Neural progenitor cell (in vitro differentiated cells): Measurements from ENCODE around the gene B9D1. TPM values are rescaled to one million over a fixed set of nuclear protein-coding genes. Genes with fewer than 3 reads are reported as not detected.

Experiments used
- DNase-seq: peaks from one replicate; pipeline ENCODE4 v3.0.0-alpha.2; 2016; ENCODE audit warnings: low spot score
- H2AFZ ChIP-seq: fragments of 200-600 bp; sonication (generic); replicated peaks from 2 replicates; pipeline ENCODE4 v1.6.1; 2016; ENCODE audit warnings: antibody characterized with exemption
- H3F3A ChIP-seq: fragments of 200-600 bp; sonication (generic); 2 replicates; pipeline ENCODE4 v1.6.1; 2016; ENCODE audit warnings: antibody characterized with exemption, low read depth
- H3K27ac ChIP-seq: fragments of 200-600 bp; sonication (generic); 2 replicates; pipeline ENCODE4 v1.5.1; 2016; ENCODE audit warnings: mild to moderate bottlenecking
- H3K27me3 ChIP-seq: fragments of 200-600 bp; sonication (generic); 2 replicates; pipeline ENCODE4 v1.6.1; 2016; ENCODE audit warnings: mild to moderate bottlenecking, moderate library complexity
- H3K36me3 ChIP-seq: fragments of 200-600 bp; sonication (generic); 2 replicates; pipeline ENCODE4 v1.5.1; 2016
- H3K4me1 ChIP-seq: fragments of 200-600 bp; sonication (generic); 2 replicates; pipeline ENCODE4 v1.6.1; 2016; ENCODE audit warnings: mixed run types
- H3K4me2 ChIP-seq: fragments of 200-600 bp; sonication (generic); 2 replicates; pipeline ENCODE4 v1.6.1; 2016
- H3K4me3 ChIP-seq: fragments of 200-600 bp; sonication (generic); 2 replicates; pipeline ENCODE4 v1.5.1; 2016
- H3K79me2 ChIP-seq: fragments of 200-600 bp; sonication (generic); 2 replicates; pipeline ENCODE4 v1.6.1; 2016; ENCODE audit warnings: low read depth
- H3K9ac ChIP-seq: fragments of 200-600 bp; sonication (generic); 2 replicates; pipeline ENCODE4 v1.6.1; 2016
- H3K9me3 ChIP-seq: fragments of 200-600 bp; sonication (generic); 2 replicates; pipeline ENCODE4 v1.5.1; 2016; ENCODE audit warnings: low read depth
- H4K20me1 ChIP-seq: fragments of 200-600 bp; sonication (generic); 2 replicates; pipeline ENCODE4 v1.6.1; 2016; ENCODE audit warnings: low read depth
- H3K27ac Mint-ChIP-seq: 3 replicates; pipeline ENCODE4 v1.8.0; 2021; ENCODE audit warnings: mixed read lengths
- H3K27me3 Mint-ChIP-seq: 2 replicates; pipeline ENCODE4 v1.8.0; 2022; ENCODE audit warnings: low read depth, mild to moderate bottlenecking, inconsistent platforms, moderate library complexity, mixed read lengths; ENCODE audit not compliant: insufficient read depth
- H3K36me3 Mint-ChIP-seq: 3 replicates; pipeline ENCODE4 v1.8.0; 2021; ENCODE audit warnings: mixed read lengths
- H3K4me1 Mint-ChIP-seq: 3 replicates; pipeline ENCODE4 v1.8.0; 2021; ENCODE audit warnings: mixed read lengths
- H3K4me3 Mint-ChIP-seq: 3 replicates; pipeline ENCODE4 v1.8.0; 2021; ENCODE audit warnings: mild to moderate bottlenecking, moderate library complexity, mixed read lengths
- H3K9me3 Mint-ChIP-seq: 3 replicates; pipeline ENCODE4 v1.8.0; 2020; ENCODE audit warnings: mixed read lengths
- CTCF ChIP-seq: fragments of 200-600 bp; sonication (generic); IDR thresholded peaks from 2 replicates; pipeline ENCODE4 v1.5.1; 2017; ENCODE audit warnings: antibody characterized with exemption, mild to moderate bottlenecking
- EZH2 ChIP-seq: fragments of 200-600 bp; sonication (generic); IDR thresholded peaks from 2 replicates; pipeline ENCODE4 v1.6.1; 2017; ENCODE audit warnings: antibody characterized with exemption, mild to moderate bottlenecking, moderate library complexity
- EZH2phosphoT487 ChIP-seq: fragments of 200-600 bp; sonication (generic); IDR thresholded peaks from 2 replicates; pipeline ENCODE4 v1.6.1; 2017; ENCODE audit warnings: antibody characterized with exemption
- total RNA-seq: library from RNA; depleted of rRNA; stranded (reverse); fragments of >200 nt; gene quantifications from 2 replicates; pipeline ENCODE4 v1.2.3, GENCODE V29; 2015; ENCODE audit warnings: low replicate concordance

Gene B9D1
- total RNA-seq, 1 donor from 2014 or later: 15.1 TPM

- H3K36me3 ChIP-seq: no peaks in the 10 kb centered on the region
- H4K20me1 ChIP-seq: peaks cover 2% of the 10 kb centered on the region
- no peaks in the 10 kb centered on the region for H3K27me3 ChIP-seq
- DNase-seq: no peak
- H3K4me1 ChIP-seq: no peaks in the 10 kb centered on the region
- no peaks in the 10 kb centered on the region for H3K79me2 ChIP-seq
- H3K27ac Mint-ChIP-seq: no peak overlapping the region
- no peak overlapping the region for H2AFZ ChIP-seq
- H3K36me3 Mint-ChIP-seq: peaks cover 7% of the 10 kb centered on the region
- H3K4me2 ChIP-seq: no peak overlapping the region
- H3F3A ChIP-seq: peaks cover 3% of the 10 kb centered on the region
- peaks cover 8% of the 10 kb centered on the region for H3K27me3 Mint-ChIP-seq
- H3K4me1 Mint-ChIP-seq: peaks cover 48% of the 10 kb centered on the region
- no peak overlapping the region for H3K27ac ChIP-seq
- H3K9me3 ChIP-seq: no peaks in the 10 kb centered on the region
- H3K9me3 Mint-ChIP-seq: peaks cover 2% of the 10 kb centered on the region
- H3K4me3 ChIP-seq: no peak overlapping the region
- TF ChIP-seq EZH2 (no peak), EZH2phosphoT487 (no peak), CTCF (no peak)
- no peak overlapping the region for H3K9ac ChIP-seq
- H3K4me3 Mint-ChIP-seq: no peak overlapping the region
Measured at GRCh38 chr17:19334331-19334730, 28.2 kb downstream of the B9D1 start.

DNA sequence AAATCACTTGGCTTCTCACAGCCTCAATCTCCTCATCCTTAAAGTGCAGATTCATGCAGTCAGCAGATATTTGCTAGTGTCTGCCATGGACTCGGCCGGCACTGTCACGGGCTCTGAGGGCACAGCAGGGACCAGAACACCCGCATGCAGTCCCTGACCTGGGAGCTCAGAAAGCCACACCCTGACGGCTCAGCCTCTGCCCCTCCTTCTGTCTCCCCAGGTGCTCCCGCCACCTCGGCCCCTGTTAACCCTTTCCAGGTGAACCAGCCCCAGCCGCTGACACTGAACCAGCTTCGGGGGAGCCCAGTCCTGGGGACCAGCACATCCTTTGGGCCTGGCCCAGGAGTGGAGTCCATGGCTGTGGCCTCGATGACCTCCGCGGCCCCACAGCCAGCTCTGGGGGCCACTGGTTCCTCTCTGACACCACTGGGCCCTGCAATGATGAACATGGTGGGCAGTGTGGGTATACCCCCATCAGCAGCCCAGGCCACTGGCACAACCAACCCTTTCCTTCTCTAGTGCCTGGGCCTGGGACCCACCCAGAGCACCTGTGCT, 28.7 kb downstream of the B9D1 start:
- Histone ChIP-seq H3K36me3 (no peaks in the 10 kb centered on the region), H3K9me3 (no peaks in the 10 kb centered on the region), H3K4me3 (no peak overlapping the region), H3K9ac (no peak overlapping the region), H2AFZ (no peak overlapping the region), H3K4me2 (no peak overlapping the region), H3K27me3 (no peaks in the 10 kb centered on the region), H3K27ac (no peak overlapping the region), H3F3A (peaks cover 3% of the 10 kb centered on the region), H4K20me1 (peaks cover 2% of the 10 kb centered on the region), H3K4me1 (no peaks in the 10 kb centered on the region), H3K79me2 (no peaks in the 10 kb centered on the region)
- Mint-ChIP-seq H3K9me3 (peaks cover 2% of the 10 kb centered on the region), H3K36me3 (peaks cover 7% of the 10 kb centered on the region), H3K4me3 (no peak overlapping the region), H3K27ac (no peak overlapping the region), H3K4me1 (peaks cover 44% of the 10 kb centered on the region), H3K27me3 (peaks cover 8% of the 10 kb centered on the region)
- DNase-seq: no peak
- TF ChIP-seq EZH2 (no peak), CTCF (no peak), EZH2phosphoT487 (no peak)

DNA sequence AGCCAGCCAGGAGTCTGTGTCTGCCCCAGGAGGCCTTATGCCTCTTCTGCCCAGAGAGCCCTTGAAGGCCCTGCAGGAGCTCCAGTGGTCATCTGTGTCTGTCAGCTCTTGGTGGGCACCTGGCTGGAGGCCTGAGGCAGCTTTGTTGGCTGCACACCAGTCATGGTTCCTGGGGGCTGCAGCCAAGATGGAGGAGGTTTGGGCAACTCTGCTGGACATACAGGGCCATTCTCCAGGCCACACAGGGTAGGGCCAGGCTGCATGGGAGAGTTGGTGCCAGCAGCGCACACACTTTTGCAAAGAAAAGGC, 29.4 kb downstream of the B9D1 start:
- H3K4me1 Mint-ChIP-seq: peaks cover 44% of the 10 kb centered on the region
- no peak overlapping the region for H3K4me3 Mint-ChIP-seq
- Histone ChIP-seq H3K9me3 (no peaks in the 10 kb centered on the region), H3K9ac (no peak overlapping the region), H3K4me1 (no peaks in the 10 kb centered on the region), H3K4me3 (no peak overlapping the region), H3K36me3 (no peaks in the 10 kb centered on the region), H3K27ac (no peak overlapping the region), H3F3A (peaks cover 3% of the 10 kb centered on the region), H2AFZ (no peak overlapping the region), H3K79me2 (no peaks in the 10 kb centered on the region), H3K4me2 (no peak overlapping the region), H4K20me1 (peaks cover 2% of the 10 kb centered on the region), H3K27me3 (no peaks in the 10 kb centered on the region)
- peaks cover 8% of the 10 kb centered on the region for H3K27me3 Mint-ChIP-seq
- H3K9me3 Mint-ChIP-seq: peaks cover 2% of the 10 kb centered on the region
- no peak for TF ChIP-seq EZH2phosphoT487
- no peak for TF ChIP-seq CTCF
- TF ChIP-seq EZH2: no peak
- no peak overlapping the region for H3K27ac Mint-ChIP-seq
- H3K36me3 Mint-ChIP-seq: peaks cover 7% of the 10 kb centered on the region
- DNase-seq: no peak
